CD4-positive, alpha-beta T cell treated with Interleukin-6 at 100 ng/mL for 8 hours (primary cell): ENCODE results near the gene MAPKAP1.

Experiments
- DNase-seq: peaks from one replicate; pipeline ENCODE4 v3.0.0-alpha.2; 2020; ENCODE audit warnings: mixed read lengths, low spot score

Gene MAPKAP1

DNA sequence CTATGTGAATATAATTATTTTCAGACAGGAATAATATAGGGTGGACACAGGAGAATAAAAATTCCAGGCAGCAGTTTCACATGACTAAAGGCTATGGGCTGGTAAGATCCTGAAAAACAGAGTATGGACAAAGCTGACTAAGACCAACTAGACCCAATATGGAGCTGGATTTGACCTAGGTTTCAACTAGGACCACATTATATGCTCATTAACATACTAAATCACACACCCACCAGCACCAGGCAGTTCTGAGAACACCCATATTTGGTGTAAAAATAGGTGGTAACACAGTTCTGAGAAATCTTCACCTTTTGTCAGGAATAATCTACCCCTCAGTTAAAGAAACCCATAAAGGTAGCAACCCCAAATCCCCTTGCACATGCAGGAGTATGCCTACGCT, 64.7 kb downstream of the MAPKAP1 start:
- no peak for DNase-seq

DNA sequence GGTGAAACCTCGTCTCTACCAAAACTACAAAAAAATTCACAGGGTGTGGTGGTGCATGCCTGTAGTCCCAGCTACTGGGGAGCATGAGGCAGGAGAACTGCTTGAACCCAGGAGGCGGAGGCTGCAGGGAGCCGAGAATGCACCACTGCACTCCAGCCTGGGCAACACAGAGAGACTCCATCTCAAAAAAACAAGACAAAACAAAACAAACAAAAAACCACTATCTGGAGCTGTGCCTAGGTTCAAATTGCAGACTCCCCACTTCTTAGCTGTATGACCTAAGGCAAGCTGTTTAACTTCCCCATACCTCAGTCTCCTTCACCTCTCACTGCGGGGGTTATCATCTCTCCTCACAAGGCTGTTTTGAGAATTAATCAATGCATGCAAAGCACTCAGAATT, 68.0 kb downstream of the MAPKAP1 start:
- no peak for DNase-seq

DNA sequence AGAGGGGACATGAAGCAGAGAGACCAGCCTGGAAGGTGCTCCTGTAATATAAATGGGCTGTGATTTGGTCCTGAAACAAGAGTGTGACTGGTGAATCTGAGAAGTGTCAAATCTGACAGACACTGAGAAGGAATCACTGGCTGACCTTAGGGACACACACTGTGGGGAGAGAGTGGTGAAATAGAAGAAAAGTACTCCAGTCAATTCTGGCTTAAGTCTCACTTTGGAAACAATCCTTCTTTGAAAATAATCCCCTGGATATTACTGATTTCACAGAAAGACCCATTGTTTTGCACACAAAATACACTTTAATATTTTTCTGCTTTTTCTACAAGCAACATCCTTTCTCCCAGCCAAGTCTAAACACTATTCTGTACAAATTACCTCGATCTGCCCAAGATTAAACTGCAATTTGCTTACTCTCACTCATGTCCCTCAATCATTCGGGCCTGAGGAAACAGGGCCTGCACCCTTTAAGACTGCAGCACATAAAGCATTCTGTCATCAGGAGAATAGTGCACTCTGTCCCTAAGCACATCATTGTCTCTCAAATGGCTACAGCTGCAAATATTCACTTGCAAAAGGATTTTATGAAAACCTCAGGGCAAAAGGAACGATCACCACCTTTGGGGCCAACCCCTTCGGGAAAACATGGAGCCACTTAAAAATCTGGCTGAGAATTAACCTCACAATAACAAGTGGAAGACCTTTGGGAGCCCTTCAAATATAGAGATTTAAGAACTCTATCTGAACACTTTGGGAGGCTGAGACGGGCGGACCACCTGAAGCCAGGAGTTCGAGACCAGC, 68.6 kb downstream of the MAPKAP1 start:
- no peak for DNase-seq

- no peak for DNase-seq
Observed at GRCh38 chr9:125637241-125637640, 69.8 kb downstream of the MAPKAP1 start.

DNA sequence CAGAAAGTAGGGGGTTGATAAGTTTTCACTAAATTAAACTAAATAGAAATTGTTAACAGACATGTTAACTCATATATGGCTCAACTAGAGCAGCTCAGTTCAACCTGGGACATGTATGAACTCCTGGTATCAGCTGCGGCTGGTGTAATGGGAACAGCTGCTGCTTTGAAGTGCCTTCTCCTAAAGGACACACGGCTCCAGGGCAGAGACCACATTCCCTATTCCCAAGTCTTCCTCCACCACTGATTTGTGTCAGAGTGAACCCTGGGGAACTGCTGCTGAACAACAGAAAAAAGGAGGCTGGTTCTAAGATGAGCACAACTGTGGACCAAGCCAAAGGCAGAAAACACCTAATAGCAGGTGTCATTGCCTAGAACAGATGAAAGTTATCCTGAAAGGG, 71.1 kb downstream of the MAPKAP1 start:
- no peak for DNase-seq

DNA sequence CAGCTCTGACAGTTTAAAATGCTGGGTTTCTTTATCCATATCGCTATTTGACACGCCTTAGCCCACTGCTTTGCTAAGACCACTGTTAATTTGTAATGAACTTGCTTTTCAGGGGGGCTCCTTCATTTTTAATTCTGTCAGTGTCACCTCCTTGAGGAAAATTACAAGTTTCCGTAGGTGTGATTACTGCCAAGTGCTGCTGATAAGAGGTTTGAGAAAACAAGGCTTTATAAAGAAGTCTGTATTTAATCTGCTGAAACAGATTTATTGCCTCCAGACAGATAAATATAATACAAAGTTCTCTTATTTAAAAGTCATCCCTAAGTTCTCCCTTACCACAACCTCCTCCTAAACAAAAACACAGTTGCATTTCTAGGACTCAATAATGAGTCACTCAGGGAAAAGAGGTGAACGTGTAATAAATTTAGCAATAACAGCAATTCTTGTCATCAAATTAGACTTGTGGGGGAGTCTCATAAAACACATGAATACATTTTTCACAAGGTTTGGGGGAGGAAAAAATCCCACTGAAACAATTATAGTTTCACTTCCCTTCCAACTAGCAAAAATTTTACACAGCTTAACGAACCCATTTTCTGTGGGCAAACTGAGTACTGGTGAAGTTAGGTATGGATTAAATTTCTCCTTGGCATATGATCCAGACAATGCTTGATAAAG, 72.8 kb downstream of the MAPKAP1 start:
- no peak for DNase-seq

- DNase-seq = no peak
Observed at GRCh38 chr9:125633116-125633745, 73.8 kb downstream of the MAPKAP1 start.

- no peak for DNase-seq
Observed at GRCh38 chr9:125632321-125633115, 74.5 kb downstream of the MAPKAP1 start.

DNA sequence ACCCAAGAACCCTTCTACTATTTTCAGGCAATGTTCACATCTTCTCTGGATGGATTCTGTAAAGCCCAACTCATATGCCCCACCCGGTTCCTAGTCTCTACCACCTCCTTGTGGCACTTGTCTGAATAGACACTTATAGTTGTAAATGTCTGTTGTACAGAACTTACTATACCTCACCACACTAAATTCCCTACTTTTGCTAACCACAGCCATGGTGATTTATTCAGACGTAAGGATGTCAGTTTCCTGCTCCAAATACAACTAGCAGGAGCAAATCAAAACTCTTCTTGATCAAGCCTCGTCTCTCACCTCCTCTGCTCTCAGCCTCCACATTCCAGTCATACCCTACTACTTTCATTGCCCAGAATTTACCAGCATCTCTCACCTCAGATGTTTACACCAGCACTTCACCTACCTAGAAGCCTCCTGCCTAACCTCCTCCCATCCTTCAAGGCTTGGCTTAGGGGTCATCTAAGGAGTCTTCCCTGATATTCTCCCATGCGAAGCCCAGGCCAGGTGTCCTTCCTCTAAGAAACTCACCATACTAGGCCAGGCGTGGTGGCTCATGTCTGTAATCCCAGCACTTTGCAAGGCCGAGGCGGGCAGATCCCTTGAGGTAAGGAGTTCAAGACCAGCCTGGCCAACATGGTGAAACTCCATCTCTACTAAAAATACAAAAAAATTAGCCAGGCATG, 75.5 kb downstream of the MAPKAP1 start:
- DNase-seq = peak; percentile 15

DNA sequence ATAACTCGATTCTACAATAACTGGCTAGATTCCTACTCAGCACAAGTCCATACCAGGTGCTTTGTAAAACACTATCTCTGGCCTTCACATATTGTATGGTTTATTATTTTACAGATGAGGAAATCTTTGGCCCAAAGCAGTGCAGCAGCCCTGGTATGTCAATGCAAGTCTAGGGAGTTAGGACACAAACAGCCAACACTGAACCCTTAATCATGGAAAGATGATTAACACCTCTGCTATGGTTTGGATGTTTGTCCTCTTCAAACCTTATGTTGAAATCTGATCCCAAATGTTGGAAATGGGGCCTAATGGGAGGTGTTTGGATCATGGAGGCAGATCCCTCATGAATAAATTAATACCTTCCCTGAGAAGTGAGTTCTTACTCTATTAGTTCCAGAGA, 76.6 kb downstream of the MAPKAP1 start:
- DNase-seq = no peak

- no peak for DNase-seq
Observed at GRCh38 chr9:125629446-125629845, 77.6 kb downstream of the MAPKAP1 start.

GRCh38 chr9:125626187-125626586, 80.8 kb downstream of the MAPKAP1 start:
- DNase-seq = no peak

DNA sequence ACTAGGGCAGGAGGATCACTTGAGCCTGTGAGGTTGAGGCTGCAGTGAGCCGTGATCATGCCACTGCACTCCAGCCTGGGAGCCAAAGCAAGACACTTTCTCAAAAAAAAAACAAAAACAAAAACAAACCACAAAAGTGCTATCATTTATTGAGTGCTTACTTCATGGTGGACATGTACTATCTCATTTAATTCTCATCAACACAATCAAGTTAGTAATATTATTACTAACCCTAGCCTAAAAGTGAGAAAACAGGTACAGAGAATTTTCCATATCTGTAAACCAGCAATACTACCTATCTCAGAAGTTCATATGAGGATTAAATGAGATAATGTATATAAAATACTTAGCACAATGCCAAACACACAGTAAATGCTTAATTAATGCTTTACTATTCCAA, 85.8 kb downstream of the MAPKAP1 start:
- DNase-seq = no peak

GRCh38 chr9:125620216-125620615, 86.8 kb downstream of the MAPKAP1 start:
- DNase-seq = no peak

- DNase-seq = no peak
Observed at GRCh38 chr9:125617087-125617486, 89.9 kb downstream of the MAPKAP1 start.

DNA sequence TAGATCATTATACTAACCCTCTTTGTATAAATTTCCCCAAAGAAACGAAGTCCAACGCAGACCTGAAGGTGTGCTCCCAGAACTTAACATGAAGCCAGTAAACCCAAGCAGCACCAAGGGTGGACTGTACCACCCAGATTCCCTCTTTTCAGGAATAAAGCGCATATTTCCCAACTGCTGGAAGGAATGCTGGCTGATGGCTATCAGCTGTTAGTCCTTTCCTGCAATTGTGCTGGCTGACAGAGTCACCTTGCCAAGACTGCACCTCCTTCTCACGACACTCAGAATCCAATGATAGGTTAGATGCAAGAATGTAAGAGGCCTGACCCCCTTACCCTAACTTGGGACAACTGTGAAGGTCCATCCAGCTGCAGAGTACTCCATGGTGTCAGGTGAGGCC, 93.9 kb downstream of the MAPKAP1 start:
- DNase-seq = no peak

GRCh38 chr9:125612616-125613015, 94.4 kb downstream of the MAPKAP1 start:
- DNase-seq = no peak

DNA sequence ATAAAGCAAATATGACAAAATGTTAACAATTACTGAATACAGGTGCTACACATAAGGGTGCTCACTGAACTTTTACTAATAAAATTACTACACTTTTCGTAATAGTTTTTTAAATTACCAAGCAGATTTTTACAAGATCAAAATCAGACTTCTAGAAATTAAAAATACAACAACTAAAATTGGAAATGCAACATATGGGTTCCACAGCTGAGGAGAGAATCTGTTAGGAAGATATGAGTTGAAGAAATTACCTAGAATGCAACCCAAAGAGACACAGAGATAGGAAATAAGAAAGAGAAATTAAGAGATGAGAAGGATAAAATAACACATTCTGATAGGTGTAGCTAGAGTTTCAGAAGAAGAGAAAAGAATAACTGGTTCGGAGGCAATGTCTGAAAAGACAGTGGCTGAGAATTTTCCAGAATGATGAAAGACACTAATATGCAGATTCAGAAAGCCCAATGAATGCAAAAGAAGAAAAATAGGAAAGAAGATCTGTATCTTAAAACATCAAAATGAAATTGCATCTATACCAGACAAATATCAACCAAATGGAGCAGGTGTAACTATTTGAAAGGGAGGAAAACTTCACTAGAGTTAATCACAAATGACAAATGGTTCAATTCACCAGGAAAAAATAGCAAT, 95.8 kb downstream of the MAPKAP1 start:
- no peak for DNase-seq

DNA sequence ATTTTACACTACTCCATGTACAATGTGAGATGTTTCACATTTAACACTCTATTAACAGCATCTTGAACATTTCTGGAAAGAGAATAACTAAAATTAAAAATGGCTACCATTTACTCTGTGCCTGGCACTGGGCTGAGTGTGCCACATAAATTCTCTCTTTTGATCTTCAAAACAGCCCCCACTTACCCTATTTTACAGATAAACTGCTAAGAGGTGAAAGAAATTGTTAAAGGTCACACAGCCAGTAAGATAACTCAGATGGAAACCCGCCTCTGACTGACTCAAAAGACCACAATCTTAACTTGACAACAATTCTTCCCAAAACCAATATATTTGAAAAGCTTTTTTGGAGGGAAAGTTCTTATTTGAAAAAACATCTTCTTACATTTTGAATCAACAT, 97.3 kb downstream of the MAPKAP1 start:
- DNase-seq = no peak

DNA sequence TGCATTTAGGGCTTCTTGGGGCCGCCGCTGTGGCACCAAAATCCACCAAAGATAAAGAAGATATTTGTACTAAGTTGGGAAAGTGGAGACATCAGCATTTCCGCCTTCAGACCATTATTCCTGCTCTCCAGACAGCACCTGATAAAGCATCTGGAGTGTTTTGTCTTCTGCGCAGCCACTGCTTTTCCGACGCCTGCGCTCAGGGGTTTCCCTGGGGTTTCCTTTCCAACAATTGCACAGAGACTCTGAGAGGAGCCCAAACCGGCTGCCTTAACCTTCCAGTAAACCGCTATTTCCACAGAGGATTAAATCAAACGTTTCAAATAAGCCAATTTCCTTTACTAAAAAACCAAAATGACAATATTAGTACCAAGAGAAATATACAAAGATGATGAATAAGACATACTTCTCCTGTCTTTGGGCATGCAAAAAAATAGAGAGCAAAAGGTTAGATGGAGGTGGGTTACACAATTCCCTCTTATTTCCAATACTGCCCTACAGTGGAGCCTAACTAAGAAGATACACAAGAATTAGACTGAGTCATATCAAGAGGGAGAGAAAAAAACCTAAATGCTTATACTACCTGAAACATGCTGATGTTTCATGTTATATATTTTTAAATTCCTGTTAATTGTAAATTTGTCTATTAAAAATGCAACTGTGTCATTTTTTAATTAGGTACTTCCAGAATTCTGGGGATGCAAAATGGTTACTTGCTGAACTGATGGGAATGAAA, 98.4 kb downstream of the MAPKAP1 start:
- no peak for DNase-seq

- no peak for DNase-seq
Observed at GRCh38 chr9:125604196-125604595, 102.8 kb downstream of the MAPKAP1 start.
